Neural cell (in vitro differentiated cells): ENCODE results near the gene SCCPDH.

ENCODE experiments used
- EP300 ChIP-seq: fragments of 450-650 bp; conservative IDR thresholded peaks from 2 replicates; pipeline ENCODE4 v1.6.1; 2014; ENCODE audit warnings: antibody characterized with exemption, mild to moderate bottlenecking, moderate library complexity; ENCODE audit not compliant: poor library complexity, severe bottlenecking
- EZH2 ChIP-seq: fragments of 200-600, 300-800 bp; shearing (Covaris generic), sonication (generic); IDR thresholded peaks from 2 replicates; pipeline ENCODE4 v1.6.1; 2014; ENCODE audit warnings: antibody characterized with exemption, low read length, borderline replicate concordance, mild to moderate bottlenecking; ENCODE audit not compliant: insufficient read depth, poor library complexity, severe bottlenecking
- POLR2AphosphoS5 ChIP-seq: IDR thresholded peaks from 2 replicates; pipeline ENCODE4 v1.6.1; 2012
- REST ChIP-seq: IDR thresholded peaks from 2 replicates; pipeline ENCODE4 v1.6.1; 2012; ENCODE audit warnings: borderline replicate concordance
- TAF1 ChIP-seq: IDR thresholded peaks from 2 replicates; pipeline ENCODE4 v1.6.1; 2012; ENCODE audit warnings: low read depth
- TF ChIP-seq, protein P1 (sequence below): fragments of 450-650 bp; IDR thresholded peaks from 2 replicates; pipeline ENCODE4 v1.5.1; 2014; ENCODE audit warnings: antibody characterized with exemption, mild to moderate bottlenecking, moderate library complexity; ENCODE audit not compliant: poor library complexity, severe bottlenecking

- TF ChIP-seq EZH2, result no peak
- TF ChIP-seq, protein P1, sequence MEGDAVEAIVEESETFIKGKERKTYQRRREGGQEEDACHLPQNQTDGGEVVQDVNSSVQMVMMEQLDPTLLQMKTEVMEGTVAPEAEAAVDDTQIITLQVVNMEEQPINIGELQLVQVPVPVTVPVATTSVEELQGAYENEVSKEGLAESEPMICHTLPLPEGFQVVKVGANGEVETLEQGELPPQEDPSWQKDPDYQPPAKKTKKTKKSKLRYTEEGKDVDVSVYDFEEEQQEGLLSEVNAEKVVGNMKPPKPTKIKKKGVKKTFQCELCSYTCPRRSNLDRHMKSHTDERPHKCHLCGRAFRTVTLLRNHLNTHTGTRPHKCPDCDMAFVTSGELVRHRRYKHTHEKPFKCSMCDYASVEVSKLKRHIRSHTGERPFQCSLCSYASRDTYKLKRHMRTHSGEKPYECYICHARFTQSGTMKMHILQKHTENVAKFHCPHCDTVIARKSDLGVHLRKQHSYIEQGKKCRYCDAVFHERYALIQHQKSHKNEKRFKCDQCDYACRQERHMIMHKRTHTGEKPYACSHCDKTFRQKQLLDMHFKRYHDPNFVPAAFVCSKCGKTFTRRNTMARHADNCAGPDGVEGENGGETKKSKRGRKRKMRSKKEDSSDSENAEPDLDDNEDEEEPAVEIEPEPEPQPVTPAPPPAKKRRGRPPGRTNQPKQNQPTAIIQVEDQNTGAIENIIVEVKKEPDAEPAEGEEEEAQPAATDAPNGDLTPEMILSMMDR, result no peak
- TF ChIP-seq REST, result no peak
- no peak for TF ChIP-seq EP300
- TF ChIP-seq TAF1, result no peak
- no peak for TF ChIP-seq POLR2AphosphoS5
Measured at GRCh38 chr1:246793356-246793896, 69.2 kb downstream of the SCCPDH start.
